Mononuclear cell (primary cell): ENCODE measurements around the gene S100A6. TPM values are rescaled to one million over a fixed set of nuclear protein-coding genes. Genes with fewer than 3 reads are reported as not detected.
"Not testable (repeated sequence)": the region's sequence is repeated elsewhere in the genome, so short reads cannot be mapped to it uniquely, and the experiment has no call there.

Experiments
- H3K27me3 ChIP-seq: 2 replicates; pipeline ENCODE4 v1.6.0; 2011; ENCODE audit warnings: low read length, control low read depth; ENCODE audit not compliant: insufficient read depth
- H3K4me1 ChIP-seq: 2 replicates; pipeline ENCODE4 v1.5.1; 2011; ENCODE audit warnings: mild to moderate bottlenecking, low read length, control low read depth; ENCODE audit not compliant: insufficient read depth
- H3K4me3 ChIP-seq: 2 replicates; pipeline ENCODE4 v1.5.1; 2011; ENCODE audit warnings: mild to moderate bottlenecking, low read length, moderate library complexity
- H3K9me3 ChIP-seq: 2 replicates; pipeline ENCODE4 v1.5.1; 2011; ENCODE audit warnings: low read depth, mild to moderate bottlenecking, control low read depth, low read length
- total RNA-seq: library from RNA; depleted of rRNA; stranded (reverse); fragments of >200 nt; gene quantifications from one replicate; pipeline ENCODE4 v1.2.3, GENCODE V29; 2012

The S100A6 gene
- total RNA-seq, 1 donor: 283 TPM

GRCh38 chr1:153568367-153569099 is 32.7 kb upstream of the S100A6 start:
- Histone ChIP-seq H3K4me1 (peaks cover 72% of the 10 kb centered on the region), H3K9me3 (no peaks in the 10 kb centered on the region), H3K4me3 (no peak overlapping the region), H3K27me3 (no peaks in the 10 kb centered on the region)

GRCh38 chr1:153567621-153568366 is 32.0 kb upstream of the S100A6 start:
- no peak overlapping the region for H3K4me3 ChIP-seq
- H3K4me1 ChIP-seq: peaks cover 65% of the 10 kb centered on the region
- H3K27me3 ChIP-seq: no peaks in the 10 kb centered on the region
- H3K9me3 ChIP-seq: no peaks in the 10 kb centered on the region

- no peak overlapping the region for H3K4me3 ChIP-seq
- H3K9me3 ChIP-seq: no peaks in the 10 kb centered on the region
- peaks cover 54% of the 10 kb centered on the region for H3K4me1 ChIP-seq
These were observed 30.9 kb upstream of the S100A6 start for GRCh38 chr1:153566414-153567371.

GRCh38 chr1:153565529-153566374 is 30.0 kb upstream of the S100A6 start, which contains the start of gene S100A2:
Gene S100A2, minus strand, starts transcription at chr1:153565844. Its CDS starts 1,967 bp downstream, at chr1:153563877.
- no peaks in the 10 kb centered on the region for H3K9me3 ChIP-seq
- no peaks in the 10 kb centered on the region for H3K27me3 ChIP-seq
- peaks cover 53% of the 10 kb centered on the region for H3K4me1 ChIP-seq
- H3K4me3 ChIP-seq: no peak within 1 kb of the TSS

More at GRCh38 chr1:153566414-153567371, 30.9 kb upstream of the S100A6 start:
- no peaks in the 10 kb centered on the region for H3K27me3 ChIP-seq

- Histone ChIP-seq H3K4me3 (no peak overlapping the region), H3K27me3 (no peaks in the 10 kb centered on the region), H3K4me1 (peaks cover 53% of the 10 kb centered on the region), H3K9me3 (no peaks in the 10 kb centered on the region)
These were observed 28.2 kb upstream of the S100A6 start for GRCh38 chr1:153563991-153564390.

GRCh38 chr1:153563483-153563901 is 27.7 kb upstream of the S100A6 start:
- Histone ChIP-seq H3K27me3 (no peaks in the 10 kb centered on the region), H3K4me1 (peaks cover 49% of the 10 kb centered on the region), H3K4me3 (no peak overlapping the region), H3K9me3 (no peaks in the 10 kb centered on the region)

GRCh38 chr1:153562021-153562420 is 26.2 kb upstream of the S100A6 start:
- not testable (repeated sequence) for H3K9me3 ChIP-seq, H3K27me3 ChIP-seq, H3K4me3 ChIP-seq
- H3K4me1 ChIP-seq: peaks cover 36% of the 10 kb centered on the region

- Histone ChIP-seq H3K4me3 (no peak overlapping the region), H3K27me3 (no peaks in the 10 kb centered on the region), H3K4me1 (peaks cover 36% of the 10 kb centered on the region), H3K9me3 (no peaks in the 10 kb centered on the region)
These were observed 25.7 kb upstream of the S100A6 start for GRCh38 chr1:153561466-153561985.

- H3K9me3 ChIP-seq: no peaks in the 10 kb centered on the region
- no peak overlapping the region for H3K4me3 ChIP-seq
- peaks cover 35% of the 10 kb centered on the region for H3K4me1 ChIP-seq
- no peaks in the 10 kb centered on the region for H3K27me3 ChIP-seq
These were observed 25.1 kb upstream of the S100A6 start for GRCh38 chr1:153560771-153561465.

- peaks cover 28% of the 10 kb centered on the region for H3K4me1 ChIP-seq
- no peak overlapping the region for H3K4me3 ChIP-seq
- H3K9me3 ChIP-seq: no peaks in the 10 kb centered on the region
- H3K27me3 ChIP-seq: no peaks in the 10 kb centered on the region
These were observed 24.4 kb upstream of the S100A6 start for GRCh38 chr1:153560241-153560640.

GRCh38 chr1:153557877-153558276 is 22.1 kb upstream of the S100A6 start:
- Histone ChIP-seq H3K4me3 (no peak overlapping the region), H3K27me3 (no peaks in the 10 kb centered on the region), H3K9me3 (no peaks in the 10 kb centered on the region), H3K4me1 (peaks cover 26% of the 10 kb centered on the region)

GRCh38 chr1:153556348-153556747 is 20.6 kb upstream of the S100A6 start:
- H3K27me3 ChIP-seq: no peaks in the 10 kb centered on the region
- peaks cover 30% of the 10 kb centered on the region for H3K4me1 ChIP-seq
- no peaks in the 10 kb centered on the region for H3K9me3 ChIP-seq
- H3K4me3 ChIP-seq: no peak overlapping the region

- H3K27me3 ChIP-seq: no peaks in the 10 kb centered on the region
- H3K4me3 ChIP-seq: no peak overlapping the region
- peaks cover 52% of the 10 kb centered on the region for H3K4me1 ChIP-seq
- no peaks in the 10 kb centered on the region for H3K9me3 ChIP-seq
These were observed 18.2 kb upstream of the S100A6 start for GRCh38 chr1:153553830-153554541.
